Activated B cell treated with CpG ODN at 0.5 μM for 24 hours (primary cell): ENCODE data around the gene DMRTB1. TPM values are rescaled to one million over a fixed set of nuclear protein-coding genes. Genes with fewer than 3 reads are reported as not detected.
A peak's percentile ranks its signal among the peaks of the same experiment; 100 is the strongest.

ENCODE experiments used
- ATAC-seq: fragments of 200-7000 bp; cut with Tn5 transposase; one replicate; pipeline ENCODE4 v1.10.0; 2021; ENCODE audit warnings: low read depth, mild to moderate bottlenecking, moderate library complexity
- CTCF ChIA-PET: fragments of 350-600 bp; sonication (Branson Sonifier 250); formaldehyde crosslinking; loops from one replicate; lab custom pipeline; 2021; ENCODE audit warnings: antibody characterized with exemption; lab: Charles Lee
- POLR2A ChIA-PET: fragments of 350-600 bp; sonication (Branson Sonifier 250); formaldehyde crosslinking; loops from one replicate; lab custom pipeline; 2021; ENCODE audit warnings: antibody characterized with exemption; lab: Charles Lee
- DNase-seq: peaks from one replicate; pipeline ENCODE4 v3.0.0; 2022
- H3K27ac Mint-ChIP-seq: one replicate; pipeline ENCODE4 v1.8.0; 2020; ENCODE audit warnings: mixed read lengths
- H3K27me3 Mint-ChIP-seq: one replicate; pipeline ENCODE4 v1.8.0; 2021; ENCODE audit warnings: mixed read lengths
- H3K36me3 Mint-ChIP-seq: one replicate; pipeline ENCODE4 v1.8.0; 2021; ENCODE audit warnings: low read depth, mixed read lengths
- H3K4me1 Mint-ChIP-seq: one replicate; pipeline ENCODE4 v1.8.0; 2021; ENCODE audit warnings: mixed read lengths
- H3K4me3 Mint-ChIP-seq: one replicate; pipeline ENCODE4 v1.8.0; 2020; ENCODE audit warnings: mild to moderate bottlenecking, mixed read lengths
- H3K9me3 Mint-ChIP-seq: one replicate; pipeline ENCODE4 v1.8.0; 2020; ENCODE audit warnings: mixed read lengths
- CTCF ChIP-seq: fragments of 200-600 bp; IDR thresholded peaks from one replicate; pipeline ENCODE4 v1.8.0; 2022; ENCODE audit warnings: antibody characterized with exemption, mild to moderate bottlenecking
- intact Hi-C: fragments of 100-400 bp; cut with micrococcal nuclease; formaldehyde crosslinking; loops from one replicate; pipeline ENCODE4 v1.15.1; 2024
- total RNA-seq: library from RNA; stranded (reverse); gene quantifications from 2 replicates; pipeline ENCODE4 v1.2.3, GENCODE V29; 2022

The DMRTB1 gene
- total RNA-seq, 1 donor from 2014 or later = not detected

GRCh38 chr1:53412285-53413174, 46.7 kb upstream of the DMRTB1 start:
- Mint-ChIP-seq H3K36me3 (no peaks in the 10 kb centered on the region), H3K4me1 (no peaks in the 10 kb centered on the region), H3K27me3 (peaks cover 22% of the 10 kb centered on the region), H3K27ac (peak overlapping the region; percentile 24), H3K4me3 (no peak overlapping the region), H3K9me3 (no peaks in the 10 kb centered on the region)
- ChIA-PET POLR2A (no interaction called here), CTCF (no interaction called here)
- TF ChIP-seq CTCF = no peak
- DNase-seq (no peak), ATAC-seq (no peak)
- intact Hi-C loops = no loop called here

GRCh38 chr1:53413175-53414001, 45.8 kb upstream of the DMRTB1 start:
- H3K4me1 Mint-ChIP-seq = no peaks in the 10 kb centered on the region
- peaks cover 15% of the 10 kb centered on the region for H3K27me3 Mint-ChIP-seq
- no peak overlapping the region for H3K27ac Mint-ChIP-seq
- TF ChIP-seq CTCF = no peak
- DNase-seq = no peak
- intact Hi-C loops = no loop called here
- no peak overlapping the region for H3K4me3 Mint-ChIP-seq
- ChIA-PET POLR2A (no interaction called here), CTCF (no interaction called here)
- H3K36me3 Mint-ChIP-seq = no peaks in the 10 kb centered on the region
- H3K9me3 Mint-ChIP-seq = no peaks in the 10 kb centered on the region
- ATAC-seq = no peak

- CTCF ChIA-PET = no interaction called here
- intact Hi-C loops = no loop called here
- Mint-ChIP-seq H3K27ac (no peak overlapping the region), H3K36me3 (no peaks in the 10 kb centered on the region), H3K27me3 (peaks cover 19% of the 10 kb centered on the region), H3K4me3 (no peak overlapping the region), H3K9me3 (no peaks in the 10 kb centered on the region), H3K4me1 (no peaks in the 10 kb centered on the region)
- no peak for ATAC-seq
- POLR2A ChIA-PET = no interaction called here
- TF ChIP-seq CTCF = no peak
- no peak for DNase-seq
These were observed 44.6 kb upstream of the DMRTB1 start for GRCh38 chr1:53414632-53415031.

- ChIA-PET CTCF (no interaction called here), POLR2A (no interaction called here)
- intact Hi-C loops = no loop called here
- DNase-seq (no peak), ATAC-seq (no peak)
- Mint-ChIP-seq H3K4me3 (no peak overlapping the region), H3K4me1 (no peaks in the 10 kb centered on the region), H3K36me3 (no peaks in the 10 kb centered on the region), H3K27me3 (peaks cover 19% of the 10 kb centered on the region), H3K27ac (no peak overlapping the region), H3K9me3 (no peaks in the 10 kb centered on the region)
- no peak for TF ChIP-seq CTCF
These were observed 43.8 kb upstream of the DMRTB1 start for GRCh38 chr1:53415432-53415831.

- Mint-ChIP-seq H3K9me3 (peaks cover 6% of the 10 kb centered on the region), H3K27me3 (peaks cover 18% of the 10 kb centered on the region), H3K4me1 (no peaks in the 10 kb centered on the region), H3K27ac (no peak overlapping the region), H3K36me3 (no peaks in the 10 kb centered on the region), H3K4me3 (no peak overlapping the region)
- DNase-seq (no peak), ATAC-seq (no peak)
- no peak for TF ChIP-seq CTCF
- intact Hi-C loops = no loop called here
- POLR2A ChIA-PET = no interaction called here
- CTCF ChIA-PET = no interaction called here
These were observed 42.9 kb upstream of the DMRTB1 start for GRCh38 chr1:53416269-53416813.
